Measurements from ENCODE around the gene P2RX7.
A peak's percentile ranks its signal among the peaks of the same experiment; 100 is the strongest.

P2RX7 gene

DNA sequence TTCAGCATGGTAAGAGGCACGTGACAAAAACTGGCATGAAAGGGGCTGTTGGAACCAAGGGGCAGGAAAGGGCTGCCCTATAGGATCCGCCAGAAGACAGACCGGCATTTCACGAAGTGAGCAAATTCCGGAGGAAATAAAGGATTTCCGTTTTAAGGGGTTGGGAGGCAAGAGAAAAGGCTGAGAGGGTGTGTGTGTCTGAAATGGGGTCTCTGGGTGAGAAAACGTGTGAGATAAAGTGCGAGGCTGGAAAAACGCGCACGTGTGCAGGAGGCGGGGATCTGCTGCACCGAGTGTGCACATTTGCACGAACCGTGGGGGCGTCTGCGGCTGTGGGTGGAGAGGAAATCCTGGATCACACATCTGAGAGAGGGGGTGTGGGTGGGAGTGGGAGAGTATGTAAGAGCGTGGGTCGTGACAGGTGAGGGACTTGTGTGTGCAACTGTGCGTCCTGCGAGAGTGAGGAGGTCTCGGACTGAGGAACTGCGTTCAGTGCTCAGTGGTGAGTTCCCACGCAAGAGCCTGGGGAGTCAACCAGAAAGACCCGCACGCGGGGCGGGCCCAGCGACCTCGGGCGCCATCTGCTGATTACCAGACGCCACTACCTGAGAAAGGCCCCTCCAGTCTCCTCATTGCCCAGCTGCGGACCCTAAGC lies 37.0 kb upstream of the P2RX7 start:
- H3K27ac ChIP-seq = no peak overlapping the region; the same call in 1 of the 2 replicates
- TF ChIP-seq, protein P1, sequence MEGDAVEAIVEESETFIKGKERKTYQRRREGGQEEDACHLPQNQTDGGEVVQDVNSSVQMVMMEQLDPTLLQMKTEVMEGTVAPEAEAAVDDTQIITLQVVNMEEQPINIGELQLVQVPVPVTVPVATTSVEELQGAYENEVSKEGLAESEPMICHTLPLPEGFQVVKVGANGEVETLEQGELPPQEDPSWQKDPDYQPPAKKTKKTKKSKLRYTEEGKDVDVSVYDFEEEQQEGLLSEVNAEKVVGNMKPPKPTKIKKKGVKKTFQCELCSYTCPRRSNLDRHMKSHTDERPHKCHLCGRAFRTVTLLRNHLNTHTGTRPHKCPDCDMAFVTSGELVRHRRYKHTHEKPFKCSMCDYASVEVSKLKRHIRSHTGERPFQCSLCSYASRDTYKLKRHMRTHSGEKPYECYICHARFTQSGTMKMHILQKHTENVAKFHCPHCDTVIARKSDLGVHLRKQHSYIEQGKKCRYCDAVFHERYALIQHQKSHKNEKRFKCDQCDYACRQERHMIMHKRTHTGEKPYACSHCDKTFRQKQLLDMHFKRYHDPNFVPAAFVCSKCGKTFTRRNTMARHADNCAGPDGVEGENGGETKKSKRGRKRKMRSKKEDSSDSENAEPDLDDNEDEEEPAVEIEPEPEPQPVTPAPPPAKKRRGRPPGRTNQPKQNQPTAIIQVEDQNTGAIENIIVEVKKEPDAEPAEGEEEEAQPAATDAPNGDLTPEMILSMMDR (conservative IDR thresholded peaks at IDR 0.05) = peak; percentile 95

DNA sequence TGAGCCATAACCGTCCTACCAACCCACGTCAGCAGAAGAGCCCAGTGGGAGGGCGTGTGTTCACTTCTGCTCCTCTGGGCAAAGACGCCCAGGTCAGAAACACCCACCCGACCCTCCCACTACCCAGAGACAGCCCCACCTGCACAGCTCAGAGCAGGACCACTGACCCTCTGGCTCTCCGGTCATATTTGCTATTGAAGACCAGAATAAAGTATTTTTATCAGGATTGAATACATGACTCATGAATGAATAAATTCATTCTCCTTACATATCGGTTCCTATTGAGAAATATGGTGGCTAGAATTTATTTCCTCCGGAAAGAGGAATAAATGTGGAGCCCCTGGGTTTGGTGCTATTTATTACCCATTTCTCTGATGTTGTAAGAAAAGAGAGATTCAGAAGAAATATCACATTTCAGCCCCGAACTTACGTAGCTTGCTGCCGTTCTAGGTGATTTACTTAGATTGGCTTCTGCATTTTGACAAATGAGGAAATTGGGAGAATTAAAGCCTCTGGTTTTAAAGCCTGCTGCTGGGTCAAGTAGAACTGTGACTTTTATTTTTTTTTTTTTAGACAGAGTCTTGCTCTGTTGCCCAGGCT lies 36.4 kb upstream of the P2RX7 start:
- TF ChIP-seq, protein P1 (conservative IDR thresholded peaks at IDR 0.05) = peak; percentile 66
- no peak overlapping the region; the same call in 1 of the 2 replicates for H3K27ac ChIP-seq

DNA sequence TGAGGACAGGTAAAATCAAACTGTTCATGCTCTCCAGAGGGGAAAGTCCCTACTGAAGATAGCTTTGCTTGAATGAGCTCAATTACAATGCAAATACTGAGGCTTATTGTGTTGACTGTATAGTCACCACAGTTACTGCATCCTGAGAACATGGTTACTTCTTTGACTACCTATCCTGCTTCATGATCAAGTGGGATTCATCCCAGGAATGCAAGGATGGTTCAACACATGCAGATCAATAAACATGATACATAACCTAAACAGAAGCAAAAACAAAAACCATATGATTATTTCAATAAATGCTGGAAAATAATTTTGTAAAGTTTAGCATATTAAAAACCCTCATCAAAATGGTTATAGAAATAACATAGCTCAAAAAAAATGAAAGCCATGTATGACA lies 32.9 kb upstream of the P2RX7 start:
- no peak overlapping the region for H3K27ac ChIP-seq
- TF ChIP-seq, protein P1 (conservative IDR thresholded peaks at IDR 0.05) = no peak

DNA sequence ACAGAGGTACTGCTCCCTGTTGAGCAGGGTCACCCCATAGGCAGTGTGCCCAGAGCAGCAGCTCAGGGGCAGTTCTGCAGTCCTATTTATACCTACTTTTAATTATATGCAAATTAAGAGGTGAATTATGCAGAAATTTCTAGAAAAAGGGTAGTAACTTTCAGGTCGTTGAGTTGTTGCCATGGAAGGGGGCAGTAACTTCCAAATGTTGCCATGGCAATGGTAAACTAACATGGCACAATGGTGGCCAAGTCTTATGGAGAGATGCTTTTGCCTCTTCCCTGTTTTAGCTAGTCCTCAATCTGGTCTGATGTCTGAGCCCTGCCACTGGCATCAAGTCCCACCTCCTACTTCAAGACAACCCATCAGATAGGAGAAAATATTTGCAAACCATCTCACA lies 30.4 kb upstream of the P2RX7 start:
- TF ChIP-seq, protein P1 (conservative IDR thresholded peaks at IDR 0.05) = no peak
- no peak overlapping the region for H3K27ac ChIP-seq

DNA sequence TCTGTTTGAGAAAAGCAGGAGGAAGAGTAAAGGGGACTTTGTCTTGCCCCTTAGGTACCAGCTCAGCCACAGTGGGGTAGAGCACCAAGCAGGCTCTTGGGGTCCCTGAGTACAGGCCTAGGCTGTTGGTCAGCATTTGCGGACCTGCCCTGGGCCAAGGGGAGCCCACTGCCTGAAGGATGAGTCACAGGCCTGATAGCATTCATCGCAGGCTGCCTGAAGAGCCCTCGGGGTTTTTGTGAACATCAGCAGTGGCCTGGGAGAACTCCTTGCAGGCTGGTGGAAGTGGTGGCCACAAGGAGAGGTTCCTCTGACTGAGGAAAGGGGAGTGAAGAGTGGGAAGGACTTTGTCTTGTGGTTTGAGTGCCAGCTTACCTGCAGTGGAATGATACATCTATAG lies 25.0 kb upstream of the P2RX7 start:
- TF ChIP-seq, protein P1 (conservative IDR thresholded peaks at IDR 0.05) = no peak
- no peak overlapping the region for H3K27ac ChIP-seq

DNA sequence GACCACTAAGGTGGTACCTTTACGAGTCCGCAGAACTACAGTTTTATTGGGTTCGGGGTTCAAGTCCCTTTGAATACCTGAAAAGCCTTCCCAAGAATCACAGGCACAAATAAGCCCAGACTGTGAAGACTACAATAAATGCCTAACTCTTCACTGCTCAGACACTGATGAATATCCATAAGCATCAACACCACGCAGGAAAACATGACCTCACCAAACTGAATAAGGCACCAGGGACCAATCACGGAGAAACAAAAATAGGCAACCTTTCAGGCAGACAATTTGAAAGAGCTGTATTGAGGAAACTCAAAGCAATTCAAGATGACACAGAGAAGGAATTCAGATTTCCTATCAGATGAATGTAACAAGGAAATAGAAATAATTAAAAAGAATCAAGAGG lies 24.2 kb upstream of the P2RX7 start:
- TF ChIP-seq, protein P1 (conservative IDR thresholded peaks at IDR 0.05) = no peak
- H3K27ac ChIP-seq = no peak overlapping the region

DNA sequence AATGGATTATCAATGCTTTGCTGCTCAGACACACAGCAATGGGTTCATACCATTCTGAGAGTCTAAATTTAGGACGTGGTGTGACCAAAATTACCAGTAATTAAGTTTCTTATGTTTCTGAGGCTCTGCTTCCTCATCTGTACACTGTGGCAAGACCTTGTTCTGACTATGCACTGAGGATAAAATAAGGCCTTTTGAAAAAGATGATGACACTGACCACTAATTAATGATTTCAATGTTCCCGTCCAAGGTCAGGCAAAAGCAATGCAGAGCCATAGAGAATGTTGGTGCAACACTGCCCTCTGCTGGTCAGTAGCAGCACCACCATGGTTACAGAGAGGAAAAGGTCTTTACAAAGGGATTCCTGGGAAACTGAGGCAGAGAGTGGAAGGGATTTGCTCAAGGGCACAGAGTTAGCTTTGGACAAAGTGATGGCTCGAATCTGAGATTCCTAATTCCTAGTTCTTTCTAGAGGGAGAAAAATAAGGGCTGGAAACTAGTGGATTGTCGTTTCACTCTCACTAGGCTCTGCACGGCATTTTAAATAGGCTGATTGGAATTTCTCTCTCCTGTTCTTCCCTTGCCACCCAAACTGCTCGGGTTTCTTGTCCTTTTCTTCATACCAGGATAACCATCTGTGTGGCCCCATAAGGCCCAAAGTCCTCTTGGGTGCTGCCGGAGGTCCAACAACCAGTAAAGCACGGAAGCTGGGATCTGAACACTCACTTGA lies 22.3 kb upstream of the P2RX7 start:
- TF ChIP-seq, protein P1 (conservative IDR thresholded peaks at IDR 0.05) = peak; percentile 95
- no peak overlapping the region for H3K27ac ChIP-seq
